GM12874 (cell line): ENCODE data around the gene G3BP1.

Experiments
- TF ChIP-seq, protein P1 (sequence below): IDR thresholded peaks from 2 replicates; pipeline ENCODE4 v1.5.1; 2011; ENCODE audit warnings: low read depth, mild to moderate bottlenecking, control low read depth, low read length, moderate library complexity; ENCODE audit not compliant: insufficient read depth

Gene G3BP1

DNA sequence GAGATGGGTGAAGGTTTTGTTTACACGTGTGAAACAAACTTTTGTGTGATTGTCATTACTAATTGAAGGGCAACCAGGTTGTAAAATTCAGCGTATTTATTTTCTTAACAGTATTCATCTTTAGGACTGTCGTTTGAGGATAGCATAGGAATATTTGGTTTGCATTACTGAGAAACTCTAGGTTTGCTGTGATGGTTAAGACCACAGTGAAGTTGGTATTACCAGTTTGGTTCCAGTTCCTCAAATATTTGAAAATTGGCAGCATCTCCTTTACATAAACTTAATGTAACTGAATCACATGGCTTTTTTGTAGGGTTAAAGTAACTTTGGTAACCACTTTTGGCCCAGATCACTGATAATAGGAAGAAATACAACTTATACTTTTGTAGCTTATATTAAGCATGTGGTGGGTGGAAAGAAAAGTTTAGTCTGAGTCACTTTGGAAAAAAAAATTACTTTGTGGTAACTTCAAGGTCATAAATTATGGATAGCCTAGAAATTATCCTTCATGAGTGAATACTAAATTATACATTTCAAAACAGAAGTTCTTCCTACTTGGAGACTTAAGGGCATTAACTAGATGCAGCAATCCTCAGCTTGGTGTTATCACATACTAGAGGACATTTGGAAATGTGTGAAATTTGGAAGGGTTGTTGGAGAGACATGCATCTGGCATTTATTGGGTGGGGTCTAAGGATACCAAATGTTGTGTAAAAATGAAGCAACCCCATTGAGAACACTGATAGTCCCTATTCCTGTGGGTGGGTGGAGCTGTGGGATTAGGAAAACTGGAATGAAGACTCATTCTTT lies 33.9 kb downstream of the G3BP1 start:
- TF ChIP-seq, protein P1, sequence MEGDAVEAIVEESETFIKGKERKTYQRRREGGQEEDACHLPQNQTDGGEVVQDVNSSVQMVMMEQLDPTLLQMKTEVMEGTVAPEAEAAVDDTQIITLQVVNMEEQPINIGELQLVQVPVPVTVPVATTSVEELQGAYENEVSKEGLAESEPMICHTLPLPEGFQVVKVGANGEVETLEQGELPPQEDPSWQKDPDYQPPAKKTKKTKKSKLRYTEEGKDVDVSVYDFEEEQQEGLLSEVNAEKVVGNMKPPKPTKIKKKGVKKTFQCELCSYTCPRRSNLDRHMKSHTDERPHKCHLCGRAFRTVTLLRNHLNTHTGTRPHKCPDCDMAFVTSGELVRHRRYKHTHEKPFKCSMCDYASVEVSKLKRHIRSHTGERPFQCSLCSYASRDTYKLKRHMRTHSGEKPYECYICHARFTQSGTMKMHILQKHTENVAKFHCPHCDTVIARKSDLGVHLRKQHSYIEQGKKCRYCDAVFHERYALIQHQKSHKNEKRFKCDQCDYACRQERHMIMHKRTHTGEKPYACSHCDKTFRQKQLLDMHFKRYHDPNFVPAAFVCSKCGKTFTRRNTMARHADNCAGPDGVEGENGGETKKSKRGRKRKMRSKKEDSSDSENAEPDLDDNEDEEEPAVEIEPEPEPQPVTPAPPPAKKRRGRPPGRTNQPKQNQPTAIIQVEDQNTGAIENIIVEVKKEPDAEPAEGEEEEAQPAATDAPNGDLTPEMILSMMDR, result no peak

DNA sequence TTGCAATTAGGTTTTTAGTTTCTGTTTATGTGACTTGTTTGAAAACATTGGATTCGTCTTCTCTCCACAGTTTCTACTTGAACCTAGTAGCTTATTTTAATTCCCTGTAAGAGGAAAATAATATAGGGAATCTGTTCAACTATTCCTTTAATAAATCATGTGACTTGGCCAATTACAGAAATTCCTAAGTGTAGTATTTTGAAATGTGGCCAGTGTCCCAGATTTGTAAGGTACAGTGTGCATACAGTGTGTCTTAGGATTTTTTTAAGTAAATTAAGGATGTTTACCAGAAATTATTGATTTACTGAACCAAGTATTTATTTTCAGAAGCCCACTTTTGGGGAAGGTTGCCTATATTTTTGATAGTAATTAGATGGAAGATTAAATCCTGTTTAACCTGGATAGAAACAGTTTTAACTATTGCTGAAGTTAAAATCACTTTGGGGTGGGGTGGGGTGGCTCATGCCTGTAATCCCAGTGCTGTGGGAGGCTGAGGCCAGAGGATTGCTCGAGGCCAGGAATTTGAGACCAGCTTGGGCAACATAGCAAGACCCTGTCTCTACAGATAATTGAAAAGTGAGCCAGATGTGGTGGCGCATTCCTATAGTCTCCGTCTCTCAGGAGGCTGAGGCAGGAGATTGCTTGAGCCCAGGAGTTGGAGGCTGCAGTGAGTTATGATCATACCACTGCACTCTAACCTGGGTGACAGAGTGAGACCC lies 36.9 kb downstream of the G3BP1 start:
- TF ChIP-seq, protein P1, result no peak

DNA sequence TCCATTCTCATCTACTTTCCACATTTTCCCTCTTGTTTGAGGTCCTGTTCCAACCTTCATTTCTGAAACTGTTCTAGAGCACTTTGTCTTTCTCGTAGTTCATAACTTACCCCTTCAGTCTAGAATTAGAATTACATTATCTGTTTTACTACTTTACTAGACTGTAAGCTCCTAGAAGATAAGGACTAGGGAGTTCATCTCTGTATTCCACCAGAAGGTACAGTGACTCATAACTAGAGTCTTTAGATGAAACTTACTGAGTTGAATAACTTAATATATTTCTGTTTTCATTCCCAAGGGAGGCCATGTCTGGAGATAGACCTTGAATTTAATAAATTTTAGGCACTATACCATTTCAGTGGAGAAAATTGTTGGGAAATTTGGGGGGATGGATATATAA lies 38.7 kb downstream of the G3BP1 start:
- TF ChIP-seq, protein P1, result no peak

- TF ChIP-seq, protein P1, result no peak
Observed at GRCh38 chr5:151810897-151811296, 39.1 kb downstream of the G3BP1 start.

DNA sequence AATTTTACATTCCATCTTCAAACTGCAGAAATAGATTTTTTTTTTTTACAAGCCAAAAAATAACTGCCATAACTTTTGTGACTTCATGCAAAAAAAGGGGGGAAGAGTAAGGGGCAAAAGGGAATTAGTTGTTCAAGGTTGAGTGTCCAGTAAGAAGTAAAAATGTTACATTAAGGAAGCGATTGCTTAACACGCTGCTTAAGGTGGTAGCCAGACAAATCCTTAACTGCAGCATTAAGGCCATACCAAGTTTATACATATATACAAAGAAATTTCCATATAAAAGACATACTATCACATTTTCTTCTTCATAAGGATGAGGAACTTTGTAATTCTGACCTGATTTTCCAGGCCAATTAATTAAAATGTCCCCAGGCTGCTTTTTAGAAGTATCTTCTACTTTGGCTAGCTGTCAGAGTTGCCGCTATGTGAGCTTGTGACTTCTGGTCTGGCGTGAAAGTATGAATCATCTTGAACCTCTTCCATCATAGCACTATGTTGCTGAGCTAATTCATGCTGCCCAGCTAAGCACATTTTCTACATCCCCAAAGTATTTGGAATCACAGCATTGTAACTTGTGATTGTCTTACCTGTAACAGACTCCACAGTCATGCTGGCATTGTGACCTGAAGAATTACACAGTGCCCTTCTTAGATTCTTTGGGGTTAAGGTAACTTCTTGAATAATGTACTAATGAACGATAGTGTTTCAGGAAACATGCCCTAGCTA lies 40.0 kb downstream of the G3BP1 start:
- TF ChIP-seq, protein P1, result no peak

DNA sequence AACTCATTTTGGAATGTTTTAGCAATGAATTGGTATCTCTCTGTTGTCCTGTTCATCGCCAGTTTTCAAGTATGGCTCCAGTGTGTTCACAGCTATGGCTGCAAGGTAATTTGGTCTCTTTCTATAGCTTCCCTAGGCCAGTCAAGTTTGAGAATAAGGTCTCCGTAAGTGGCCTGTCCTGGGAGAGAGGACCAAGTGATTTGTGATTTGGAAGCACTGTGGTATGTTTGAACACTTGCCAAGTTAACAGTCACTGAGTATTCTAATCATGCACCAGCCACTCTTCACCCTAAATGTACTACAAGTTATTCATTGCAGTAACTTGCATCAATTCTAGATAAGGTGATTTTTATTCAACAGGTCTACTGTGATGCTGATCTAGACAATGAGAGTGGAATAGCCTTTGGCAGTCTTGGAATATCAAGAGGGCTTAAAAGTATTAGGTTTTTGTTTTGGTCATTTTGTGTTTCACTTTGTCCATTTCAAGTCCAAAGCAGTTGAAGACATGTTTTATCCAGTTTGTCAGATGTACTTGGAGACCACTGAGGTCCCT lies 41.1 kb downstream of the G3BP1 start:
- TF ChIP-seq, protein P1, result no peak

GRCh38 chr5:151815051-151815450 lies 43.3 kb downstream of the G3BP1 start:
- TF ChIP-seq, protein P1, result no peak
